GM21723 (cell line): Measurements from ENCODE around the gene TXNDC2.

Source experiments
- ATAC-seq: cut with Tn5 transposase; IDR thresholded peaks from one replicate; pipeline ENCODE4 v1.9.1; 2021; ENCODE audit warnings: mild to moderate bottlenecking, moderate library complexity; ENCODE audit not compliant: unreplicated experiment

TXNDC2 gene

GRCh38 chr18:9859232-9859631 is 26.5 kb upstream of the TXNDC2 start:
- ATAC-seq, result no peak

- ATAC-seq, result no peak
Observed at GRCh38 chr18:9860682-9861081, 25.1 kb upstream of the TXNDC2 start.

- peak; percentile 84 for ATAC-seq
Observed at GRCh38 chr18:9861157-9861556, 24.6 kb upstream of the TXNDC2 start.

- ATAC-seq, result no peak
Observed at GRCh38 chr18:9861933-9862332, 23.8 kb upstream of the TXNDC2 start.

- ATAC-seq, result no peak
Observed at GRCh38 chr18:9862686-9863085, 23.1 kb upstream of the TXNDC2 start.

GRCh38 chr18:9863282-9863681 is 22.5 kb upstream of the TXNDC2 start:
- no peak for ATAC-seq

- ATAC-seq, result no peak
Observed at GRCh38 chr18:9865764-9866490, 19.8 kb upstream of the TXNDC2 start.

- no peak for ATAC-seq
Observed at GRCh38 chr18:9866627-9867026, 19.1 kb upstream of the TXNDC2 start.

- ATAC-seq, result no peak
Observed at GRCh38 chr18:9867071-9867594, 18.6 kb upstream of the TXNDC2 start.

- ATAC-seq, result no peak
Observed at GRCh38 chr18:9868857-9869714, 16.7 kb upstream of the TXNDC2 start.

GRCh38 chr18:9869715-9870430 is 15.9 kb upstream of the TXNDC2 start:
- peak; percentile 87 for ATAC-seq

- peak; percentile 32 for ATAC-seq
Observed at GRCh38 chr18:9870431-9871008, 15.3 kb upstream of the TXNDC2 start.

- no peak for ATAC-seq
Observed at GRCh38 chr18:9871244-9871746, 14.5 kb upstream of the TXNDC2 start.

GRCh38 chr18:9872823-9873222 is 12.9 kb upstream of the TXNDC2 start:
- no peak for ATAC-seq

GRCh38 chr18:9874728-9875127 is 11.0 kb upstream of the TXNDC2 start:
- no peak for ATAC-seq

- no peak for ATAC-seq
Observed at GRCh38 chr18:9876212-9876866, 9.4 kb upstream of the TXNDC2 start.

GRCh38 chr18:9876867-9877654 is 8.7 kb upstream of the TXNDC2 start:
- ATAC-seq, result no peak

GRCh38 chr18:9877655-9878014 is 8.1 kb upstream of the TXNDC2 start:
- no peak for ATAC-seq

GRCh38 chr18:9878095-9878494 is 7.7 kb upstream of the TXNDC2 start:
- ATAC-seq, result no peak
